Stimulated activated CD4-positive, alpha-beta T cell treated with anti-CD3 and anti-CD28 coated beads, Interleukin-15, amount 100 ng/mL, for 24 hours (primary cell): ENCODE results near the gene ZNF234.
"Not testable (repeated sequence)": the region's sequence is repeated elsewhere in the genome, so short reads cannot be mapped to it uniquely, and the experiment has no call there.

Experiments
- DNase-seq: peaks from one replicate; pipeline ENCODE4 v3.0.0-alpha.2; 2020

Gene ZNF234

DNA sequence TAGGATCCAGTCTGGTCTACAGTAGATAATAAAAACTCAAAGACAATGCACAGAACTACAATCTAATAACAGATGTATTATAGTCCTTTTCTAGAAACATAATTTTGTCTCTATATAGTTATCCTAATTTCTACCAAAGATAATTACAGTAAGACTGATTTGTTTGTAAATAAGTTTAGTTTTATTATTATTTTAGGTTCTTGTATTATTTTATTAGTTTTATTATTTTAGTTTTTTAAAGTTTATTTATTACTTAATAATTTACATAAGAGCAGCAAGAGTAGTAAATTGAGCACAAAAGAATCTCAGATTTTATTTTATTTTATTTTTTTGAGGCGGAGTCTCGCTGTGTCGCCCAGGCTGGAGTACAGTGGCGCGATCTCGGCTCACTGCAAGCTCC lies 48.7 kb downstream of the ZNF234 start:
- DNase-seq = no peak

DNA sequence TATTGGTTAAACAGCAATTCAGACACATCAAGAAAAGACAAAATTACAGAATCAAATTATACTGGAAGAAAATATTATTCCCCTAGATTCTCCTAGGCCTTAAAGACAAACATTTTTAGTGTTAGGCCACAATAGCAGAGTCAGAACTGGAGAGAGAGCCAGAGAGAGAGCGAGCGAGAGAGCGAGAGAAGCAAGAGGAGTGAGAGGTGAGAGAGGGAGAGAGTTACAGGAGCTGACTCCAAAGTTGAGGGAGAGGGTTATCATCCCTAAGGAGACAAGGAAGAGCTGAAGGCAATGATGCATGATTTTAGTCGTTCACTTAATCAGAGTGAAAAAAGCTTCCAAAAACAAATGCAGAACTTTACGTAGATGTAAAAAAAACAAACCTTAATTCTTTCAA lies 50.8 kb downstream of the ZNF234 start:
- no peak for DNase-seq

DNA sequence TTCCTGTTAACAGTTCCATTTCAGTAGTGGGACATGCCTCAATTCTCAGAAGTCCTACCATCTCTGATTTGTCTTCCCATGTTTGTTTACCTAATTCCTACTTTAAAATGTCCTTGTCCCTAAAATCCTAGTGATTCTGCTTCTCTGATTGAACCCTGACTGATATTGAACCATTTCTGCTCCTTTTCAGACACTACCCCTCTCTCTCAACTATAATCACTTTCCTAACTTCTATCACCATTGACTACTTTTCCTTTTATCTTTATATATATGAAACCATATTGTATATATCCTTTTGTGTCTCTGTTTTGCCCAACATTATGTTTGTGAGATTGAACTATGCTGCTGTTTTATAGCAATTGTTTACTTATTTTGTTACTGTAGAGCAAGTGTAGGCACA lies 55.4 kb downstream of the ZNF234 start:
- DNase-seq = no peak

DNA sequence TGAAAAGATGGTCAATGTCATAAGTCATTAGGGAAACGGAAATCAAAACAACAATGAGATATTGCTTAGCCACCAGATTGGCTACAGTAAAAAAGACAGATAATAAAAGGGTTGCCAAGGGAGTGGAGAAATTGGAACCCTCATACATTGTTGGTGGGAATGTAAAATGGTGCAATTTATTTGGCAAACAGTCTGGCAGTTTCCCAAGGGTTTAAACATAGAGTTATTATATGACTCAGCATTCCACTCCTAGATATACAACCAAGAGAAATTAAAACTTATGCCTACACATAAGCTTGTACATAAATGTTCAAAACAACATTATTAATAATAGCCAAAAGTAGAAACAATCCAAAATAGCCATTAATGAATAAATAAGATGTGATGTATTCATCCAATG lies 61.1 kb downstream of the ZNF234 start:
- no peak for DNase-seq

DNA sequence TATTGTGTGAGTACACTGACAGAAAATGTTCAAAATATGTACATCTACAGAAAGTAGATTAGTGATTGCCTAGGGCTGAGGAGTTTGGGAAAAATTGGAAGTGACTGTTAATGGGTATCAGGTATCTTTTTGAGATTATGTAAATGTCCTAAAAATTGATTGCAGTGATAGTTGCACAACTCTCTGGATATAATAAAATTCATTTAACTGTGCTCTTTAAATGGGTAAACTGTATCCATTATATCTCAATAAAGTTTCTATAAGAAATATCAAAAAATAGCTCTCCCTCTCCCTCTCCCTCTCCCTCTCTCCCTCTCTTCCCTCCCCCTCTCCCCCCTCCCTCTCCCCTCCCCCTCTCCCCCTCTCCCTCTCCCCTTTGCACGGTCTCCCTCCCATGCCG lies 61.6 kb downstream of the ZNF234 start:
- no peak for DNase-seq

DNA sequence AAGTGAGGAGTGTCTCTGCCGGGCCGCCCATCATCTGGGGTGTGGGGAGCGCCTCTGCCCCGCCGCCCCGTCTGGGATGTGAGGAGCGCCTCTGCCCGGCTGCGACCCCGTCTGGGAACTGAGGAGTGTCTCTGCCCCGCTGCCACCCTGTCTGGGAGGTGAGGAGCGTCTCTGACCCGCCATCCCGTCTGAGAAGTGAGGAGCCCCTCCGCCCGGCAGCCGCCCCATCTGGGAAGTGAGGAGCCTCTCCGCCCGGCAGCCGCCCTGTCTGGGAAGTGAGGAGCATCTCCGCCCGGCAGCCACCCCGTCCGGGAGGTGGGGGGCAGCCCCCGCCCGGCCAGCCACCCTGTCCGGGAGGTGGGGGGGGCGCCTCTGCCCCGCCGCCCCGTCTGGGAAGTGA lies 62.5 kb downstream of the ZNF234 start:
- not testable (repeated sequence) for DNase-seq

DNA sequence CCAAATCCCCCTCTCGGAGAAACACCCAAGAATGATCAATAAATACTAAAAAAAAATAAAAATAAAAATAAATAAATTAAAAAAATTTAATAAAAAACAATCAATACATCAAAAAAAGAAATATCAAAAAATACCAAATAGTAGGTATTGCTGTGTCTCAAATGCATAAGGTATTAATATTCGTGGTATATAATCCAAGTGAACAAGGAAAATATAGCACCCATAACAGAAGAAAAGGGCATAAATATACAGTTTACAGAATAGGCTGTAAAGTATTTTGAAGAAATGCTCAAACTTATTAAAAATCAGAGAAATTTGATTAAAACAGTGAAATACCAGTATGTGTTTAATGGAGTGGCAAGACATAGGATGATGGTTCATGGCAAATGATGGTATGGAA lies 63.4 kb downstream of the ZNF234 start:
- no peak for DNase-seq

DNA sequence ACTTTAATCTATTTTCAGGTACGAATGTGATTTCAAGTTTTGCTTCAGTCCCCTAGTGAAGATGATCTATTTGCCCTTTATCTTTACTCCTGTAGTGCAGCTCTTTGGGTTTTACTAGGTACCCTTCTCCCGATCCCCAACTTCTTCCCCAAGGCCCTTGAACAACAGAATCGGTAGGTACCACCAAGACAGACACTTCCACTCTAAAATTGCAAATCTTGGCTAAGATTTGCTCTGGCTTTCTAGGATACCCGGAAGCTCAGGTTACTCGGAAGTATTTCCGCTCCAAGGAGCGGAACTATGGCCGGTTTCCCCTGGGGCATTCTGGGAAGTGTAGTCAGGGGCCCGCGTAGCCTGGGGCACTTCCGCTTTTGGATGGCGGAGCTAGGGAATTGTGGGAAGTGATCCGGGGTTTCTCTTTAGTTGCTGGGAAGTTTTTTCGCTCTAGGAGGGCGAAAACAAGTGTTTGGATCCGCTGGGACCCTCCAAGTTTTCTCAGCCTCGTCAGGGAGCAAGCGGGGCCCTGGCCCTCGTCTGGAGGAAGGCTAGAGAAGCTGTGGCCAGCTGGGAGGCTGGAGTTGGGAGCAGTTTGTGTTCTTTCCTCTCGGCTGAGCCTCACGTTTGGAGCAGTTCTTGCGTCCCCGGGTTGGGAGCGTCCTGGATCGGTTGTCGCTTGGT lies 65.9 kb downstream of the ZNF234 start:
- DNase-seq = peak; percentile 86
